ENCODE results near the gene SCD5. TPM values are rescaled to one million over a fixed set of nuclear protein-coding genes. Genes with fewer than 3 reads are reported as not detected.

The SCD5 gene
- total and polyA plus RNA-seq, 2 of the 8 experiments (the other 6 are each of a cell fraction or from before 2014, with no cell fraction given), result 0.92 to 1.2 TPM

DNA sequence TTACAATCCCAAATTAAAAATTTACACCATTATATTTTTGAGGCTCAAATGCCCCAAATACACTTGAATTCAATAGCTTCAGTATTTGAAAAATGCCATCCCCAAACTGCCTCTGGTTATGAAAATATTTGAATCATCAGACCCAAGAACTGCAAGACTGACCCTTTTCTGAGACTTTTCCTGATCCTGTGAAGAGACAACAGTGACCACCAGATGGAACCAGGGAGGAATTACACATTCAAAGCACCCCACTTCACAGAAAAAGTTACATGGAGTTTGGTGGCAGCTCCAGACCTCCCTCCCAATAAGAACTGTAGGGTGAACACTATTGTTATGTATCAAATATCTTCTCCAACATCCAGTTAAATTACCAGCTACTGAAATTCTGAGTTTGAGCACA, 44.0 kb upstream of the SCD5 start:
- Histone ChIP-seq H3K4me3 (ENCODE audit: extremely low read depth in 1 of 4, insufficient read depth in 2 of 4, low read depth in 3 of 4, low read length in 4 of 4) (no peak overlapping the region), H4K20me1 (replicated peaks in 1 of 2; ENCODE audit: control insufficient read depth in 1 of 2, insufficient read depth in 2 of 2, low read length in 2 of 2) (no peaks in the 10 kb centered on the region), H3K36me3 (ENCODE audit: control insufficient read depth in 2 of 4, insufficient read depth in 4 of 4, low read length in 3 of 4) (peaks cover 9 to 56% (median 39%) of the 10 kb centered on the region in 4 experiments), H3K4ac (replicated peaks; ENCODE audit: insufficient read length, low read depth, low read length) (no peak overlapping the region), H3K9me3 (ENCODE audit: insufficient read depth in 2 of 2, low read depth in 1 of 2, low read length in 1 of 2) (no peaks in the 10 kb centered on the region), H3K4me1 (replicated peaks in 1 of 4; ENCODE audit: control insufficient read depth in 3 of 4, insufficient read depth in 4 of 4, low read length in 3 of 4) (no peaks in the 10 kb centered on the region), H2BK20ac (ENCODE audit: low read length) (no peak overlapping the region), H3K56ac (replicated peaks; ENCODE audit: insufficient read length, low read depth, low read length) (no peak overlapping the region), H2BK5ac (ENCODE audit: low read depth, low read length) (no peak overlapping the region), H3K27ac (ENCODE audit: low read depth, low read length) (no peak overlapping the region), H4K91ac (replicated peaks; ENCODE audit: insufficient read length, low read length) (no peak overlapping the region), H2BK120ac (replicated peaks; ENCODE audit: low read depth, low read length) (no peak overlapping the region), H3K79me1 (ENCODE audit: low read depth, low read length) (no peaks in the 10 kb centered on the region), H2AFZ (ENCODE audit: low read length) (no peak overlapping the region), H3K27me3 (replicated peaks in 1 of 4; ENCODE audit: control insufficient read depth in 3 of 4, extremely low read depth in 1 of 4, insufficient read depth in 3 of 4, low read length in 3 of 4) (peaks cover 0 to 2% (median 0%) of the 10 kb centered on the region in 4 experiments; a peak in 1 of 7 replicates), H4K5ac (ENCODE audit: insufficient read length, low read depth, low read length) (no peak overlapping the region), H2AK5ac (ENCODE audit: low read depth, low read length) (no peak overlapping the region), H2BK15ac (ENCODE audit: low read length) (no peak overlapping the region), H3K23ac (ENCODE audit: insufficient read length) (no peak overlapping the region), H3K18ac (ENCODE audit: extremely low read depth, low read length) (no peak overlapping the region), H2BK12ac (ENCODE audit: low read depth, low read length) (no peak overlapping the region), H3K79me2 (ENCODE audit: control insufficient read depth in 1 of 2, insufficient read depth in 2 of 2, low read length in 2 of 2) (no peaks in the 10 kb centered on the region), H3K14ac (ENCODE audit: insufficient read length) (no peak overlapping the region), H3K4me2 (ENCODE audit: insufficient read depth in 1 of 2, low read depth in 2 of 2, low read length in 2 of 2) (no peak overlapping the region), H3K9ac (replicated peaks in 1 of 4; ENCODE audit: extremely low read depth in 1 of 4, low read depth in 3 of 4, low read length in 3 of 4) (no peak overlapping the region), H3K23me2 (ENCODE audit: low read depth, low read length) (no peaks in the 10 kb centered on the region), H4K8ac (ENCODE audit: extremely low read depth, insufficient read depth, low read length) (no peak overlapping the region)
- DNase-seq (ENCODE audit: low read depth in 1 of 2, low spot score in 2 of 2) (no peak), FAIRE-seq (peak; percentile 7)
- POLR2A ChIA-PET (ENCODE audit: partially characterized antibody), result no interaction called here
- CTCF ChIA-PET (ENCODE audit: partially characterized antibody), result interaction anchor here (1.0 to 3.2 kb wide), 8 partner anchors 9 to 30 kb away, joined by 3 to 24 read pairs (median 6); no protein-coding TSS in a partner anchor
- peak in 1 of 2 experiments; percentile 27; a peak in 2 of 4 replicates for TF ChIP-seq RAD21 (IDR thresholded peaks at IDR 0.05 in 1 of 2, conservative IDR thresholded peaks at IDR 0.05 in 1 of 2; ENCODE audit: low read depth in 2 of 2, low read length in 2 of 2)
- TF ChIP-seq, protein P1, sequence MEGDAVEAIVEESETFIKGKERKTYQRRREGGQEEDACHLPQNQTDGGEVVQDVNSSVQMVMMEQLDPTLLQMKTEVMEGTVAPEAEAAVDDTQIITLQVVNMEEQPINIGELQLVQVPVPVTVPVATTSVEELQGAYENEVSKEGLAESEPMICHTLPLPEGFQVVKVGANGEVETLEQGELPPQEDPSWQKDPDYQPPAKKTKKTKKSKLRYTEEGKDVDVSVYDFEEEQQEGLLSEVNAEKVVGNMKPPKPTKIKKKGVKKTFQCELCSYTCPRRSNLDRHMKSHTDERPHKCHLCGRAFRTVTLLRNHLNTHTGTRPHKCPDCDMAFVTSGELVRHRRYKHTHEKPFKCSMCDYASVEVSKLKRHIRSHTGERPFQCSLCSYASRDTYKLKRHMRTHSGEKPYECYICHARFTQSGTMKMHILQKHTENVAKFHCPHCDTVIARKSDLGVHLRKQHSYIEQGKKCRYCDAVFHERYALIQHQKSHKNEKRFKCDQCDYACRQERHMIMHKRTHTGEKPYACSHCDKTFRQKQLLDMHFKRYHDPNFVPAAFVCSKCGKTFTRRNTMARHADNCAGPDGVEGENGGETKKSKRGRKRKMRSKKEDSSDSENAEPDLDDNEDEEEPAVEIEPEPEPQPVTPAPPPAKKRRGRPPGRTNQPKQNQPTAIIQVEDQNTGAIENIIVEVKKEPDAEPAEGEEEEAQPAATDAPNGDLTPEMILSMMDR (IDR thresholded peaks at IDR 0.05; ENCODE audit: control extremely low read depth in 1 of 3, insufficient read depth in 1 of 3, low read depth in 1 of 3, low read length in 3 of 3), result peak in 2 of 3 experiments; percentile 24 to 39; a peak in 2 of 4 replicates
